ENCODE measurements around the gene RMI1.
A peak's percentile ranks its signal among the peaks of the same experiment; 100 is the strongest.

Gene RMI1

DNA sequence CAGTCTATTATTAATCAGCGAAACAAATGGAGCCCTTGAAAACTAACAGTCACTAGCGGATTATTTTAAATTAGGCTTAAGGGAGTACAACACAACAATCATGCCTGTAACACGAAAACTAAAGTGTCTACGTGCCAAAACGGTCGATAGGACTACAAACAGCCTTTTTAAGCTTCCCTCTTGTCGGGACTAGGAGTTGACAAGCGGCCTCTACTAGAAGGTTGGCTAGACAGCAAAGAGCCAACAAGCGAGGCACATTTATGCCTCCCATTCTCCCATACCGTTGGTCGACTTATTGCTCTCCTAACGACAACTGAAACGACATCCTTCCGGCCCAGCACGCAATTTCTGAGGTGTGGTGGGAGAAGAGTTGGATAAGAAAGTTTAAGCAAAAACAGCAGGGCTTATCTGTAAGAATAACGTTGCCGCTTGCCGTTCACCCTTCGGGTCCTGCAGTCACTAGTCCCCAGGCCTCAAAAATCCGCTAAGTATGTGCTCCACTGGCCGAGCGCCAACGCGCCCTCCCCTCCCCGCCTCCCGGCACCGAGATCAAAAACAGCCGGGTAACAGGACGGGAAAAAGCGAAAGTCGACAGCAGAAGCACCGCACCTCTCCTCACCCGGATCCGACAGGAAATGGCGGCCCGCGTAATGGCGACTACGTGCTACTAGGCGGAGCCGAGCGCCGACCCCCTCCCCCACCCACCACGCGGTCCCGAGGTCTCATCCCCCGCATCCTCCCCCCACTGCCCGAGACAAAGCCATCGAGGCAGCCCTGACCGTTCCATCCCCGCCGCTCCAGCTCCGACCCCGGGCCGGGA, 1.4 kb upstream of the RMI1 start:
- DNase-seq (ENCODE audit: insufficient read length, low spot score) (peak; percentile 46), FAIRE-seq (no peak)
- TF ChIP-seq, protein P1, sequence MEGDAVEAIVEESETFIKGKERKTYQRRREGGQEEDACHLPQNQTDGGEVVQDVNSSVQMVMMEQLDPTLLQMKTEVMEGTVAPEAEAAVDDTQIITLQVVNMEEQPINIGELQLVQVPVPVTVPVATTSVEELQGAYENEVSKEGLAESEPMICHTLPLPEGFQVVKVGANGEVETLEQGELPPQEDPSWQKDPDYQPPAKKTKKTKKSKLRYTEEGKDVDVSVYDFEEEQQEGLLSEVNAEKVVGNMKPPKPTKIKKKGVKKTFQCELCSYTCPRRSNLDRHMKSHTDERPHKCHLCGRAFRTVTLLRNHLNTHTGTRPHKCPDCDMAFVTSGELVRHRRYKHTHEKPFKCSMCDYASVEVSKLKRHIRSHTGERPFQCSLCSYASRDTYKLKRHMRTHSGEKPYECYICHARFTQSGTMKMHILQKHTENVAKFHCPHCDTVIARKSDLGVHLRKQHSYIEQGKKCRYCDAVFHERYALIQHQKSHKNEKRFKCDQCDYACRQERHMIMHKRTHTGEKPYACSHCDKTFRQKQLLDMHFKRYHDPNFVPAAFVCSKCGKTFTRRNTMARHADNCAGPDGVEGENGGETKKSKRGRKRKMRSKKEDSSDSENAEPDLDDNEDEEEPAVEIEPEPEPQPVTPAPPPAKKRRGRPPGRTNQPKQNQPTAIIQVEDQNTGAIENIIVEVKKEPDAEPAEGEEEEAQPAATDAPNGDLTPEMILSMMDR (IDR thresholded peaks at IDR 0.05; ENCODE audit: insufficient read depth, missing control alignments): no peak

DNA sequence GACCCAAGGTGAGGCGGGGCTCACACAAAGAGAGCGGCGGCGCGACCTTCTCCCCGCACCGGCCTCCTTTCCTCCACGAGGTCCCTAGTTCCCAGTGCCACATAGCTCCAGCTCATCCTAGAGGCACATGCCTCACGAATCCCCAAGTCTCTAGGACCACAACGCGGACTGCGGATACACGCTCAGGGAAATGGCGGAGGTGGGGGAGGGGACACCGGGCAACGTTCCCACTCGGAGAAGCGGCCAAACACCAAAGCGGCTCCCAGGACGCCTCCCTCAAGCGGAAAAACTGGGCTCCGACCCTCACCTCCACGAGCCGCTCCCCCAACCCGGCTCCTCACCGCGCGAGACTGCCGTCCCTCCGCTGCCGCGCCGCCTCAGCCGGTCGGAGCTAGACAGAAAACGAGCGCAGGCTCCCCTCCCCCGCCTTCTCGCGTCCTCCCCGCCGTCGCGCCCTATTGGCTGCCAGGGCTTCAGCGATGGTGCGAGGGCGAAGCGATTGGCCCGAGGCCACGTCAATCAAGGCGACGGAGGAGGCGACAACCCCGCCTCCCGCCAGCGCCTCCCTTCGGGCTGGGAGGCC, 702 bp upstream of the RMI1 start, which contains the start of gene HNRNPK:
HNRNPK (minus strand) TSS at position 404 of the 583 bp plus-strand sequence. CDS start 1,963 bp downstream, outside the sequence.
- FAIRE-seq (no peak), DNase-seq (ENCODE audit: insufficient read length, low spot score) (peak; percentile 75)
- TF ChIP-seq, protein P1 (IDR thresholded peaks at IDR 0.05; ENCODE audit: insufficient read depth, missing control alignments): no peak

DNA sequence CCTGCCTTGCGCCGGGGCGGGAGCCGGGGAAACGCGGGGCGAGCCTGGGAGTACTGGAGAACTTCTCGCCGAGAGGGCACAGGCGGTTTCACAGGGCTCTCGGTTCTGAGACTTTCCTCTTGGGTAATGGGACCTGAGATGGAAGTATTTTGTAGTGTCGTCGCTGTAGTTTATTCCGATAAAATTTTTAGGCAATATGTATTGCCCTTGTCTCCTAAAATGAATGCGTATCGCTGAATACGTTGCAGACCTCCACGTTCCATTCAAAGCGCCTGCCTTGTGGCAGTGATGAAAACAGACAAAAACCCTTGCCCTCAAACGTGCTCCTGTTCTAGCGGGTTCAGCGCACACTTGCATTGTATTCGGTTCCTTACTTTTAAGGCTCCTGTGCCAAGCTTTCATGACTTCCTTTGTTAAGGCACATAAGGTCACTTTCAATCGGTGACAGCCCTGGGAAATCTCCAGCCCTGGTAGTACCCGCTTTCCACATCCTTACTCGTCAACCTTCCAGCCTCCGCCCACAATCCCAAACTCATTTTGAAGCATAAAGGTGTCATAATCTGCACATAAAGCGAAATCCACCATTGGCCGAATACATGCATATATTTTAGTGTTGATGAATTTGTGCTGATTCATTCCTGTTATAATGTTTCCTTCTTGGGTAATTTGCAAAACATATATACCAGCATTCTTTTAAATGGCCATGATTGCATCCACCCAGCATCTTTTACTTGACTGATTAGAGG, 694 bp downstream of the RMI1 start:
- DNase-seq (ENCODE audit: insufficient read length, low spot score): no peak
- TF ChIP-seq, protein P1 (IDR thresholded peaks at IDR 0.05; ENCODE audit: insufficient read depth, missing control alignments): no peak
- no peak for FAIRE-seq

DNA sequence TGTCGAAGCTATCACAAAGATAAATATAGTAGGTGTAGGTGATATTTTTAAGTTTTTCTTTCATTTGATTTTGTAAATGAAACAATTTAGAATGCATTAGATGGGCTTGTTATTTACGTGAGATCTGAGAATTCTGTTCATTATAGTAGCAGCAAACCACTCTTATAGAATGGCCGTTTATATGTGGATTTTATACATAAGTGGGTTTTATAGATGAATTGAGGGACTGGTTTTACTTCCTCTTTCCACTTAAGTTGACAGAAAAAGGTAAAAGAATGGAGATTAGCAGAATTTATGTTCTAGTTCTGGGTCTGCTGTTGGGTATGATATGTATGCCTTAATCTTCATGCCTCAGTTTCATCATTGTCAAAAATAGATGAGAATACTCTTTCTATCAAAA, 5.6 kb downstream of the RMI1 start:
- no peak for FAIRE-seq
- TF ChIP-seq, protein P1 (IDR thresholded peaks at IDR 0.05; ENCODE audit: insufficient read depth, missing control alignments): no peak
- DNase-seq (ENCODE audit: insufficient read length, low spot score): no peak

DNA sequence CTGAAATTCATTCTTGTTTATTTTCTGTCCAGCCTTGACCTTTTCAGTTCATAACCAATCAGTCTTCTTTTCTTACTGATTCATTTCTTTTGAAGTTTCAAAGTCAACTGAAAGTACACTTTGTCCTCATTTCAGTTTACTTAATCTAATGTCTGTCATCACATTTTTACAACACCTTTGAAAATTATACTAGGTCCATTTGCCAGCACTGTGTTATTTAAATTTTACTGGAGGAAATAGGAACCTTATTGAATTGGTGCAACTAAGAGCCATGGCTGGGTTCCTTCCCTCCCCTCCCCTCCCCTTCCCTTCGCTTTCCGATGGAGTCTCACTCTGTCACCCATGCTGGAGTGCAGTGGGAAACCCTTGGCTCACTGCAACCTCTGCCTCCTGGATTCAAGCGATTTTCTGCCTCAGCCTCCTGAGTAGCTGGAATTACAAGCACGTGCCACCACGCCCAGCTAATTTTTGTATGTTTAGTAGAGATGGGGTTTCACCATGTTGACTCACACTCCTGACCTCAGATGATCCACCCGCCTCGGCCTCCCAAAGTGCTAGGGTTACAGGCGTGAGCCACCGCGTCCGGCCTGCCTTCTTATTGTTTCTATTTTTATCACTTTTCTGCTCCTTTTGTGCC, 6.3 kb downstream of the RMI1 start:
- FAIRE-seq (no peak), DNase-seq (ENCODE audit: insufficient read length, low spot score) (no peak)
- TF ChIP-seq, protein P1 (IDR thresholded peaks at IDR 0.05; ENCODE audit: insufficient read depth, missing control alignments): no peak

DNA sequence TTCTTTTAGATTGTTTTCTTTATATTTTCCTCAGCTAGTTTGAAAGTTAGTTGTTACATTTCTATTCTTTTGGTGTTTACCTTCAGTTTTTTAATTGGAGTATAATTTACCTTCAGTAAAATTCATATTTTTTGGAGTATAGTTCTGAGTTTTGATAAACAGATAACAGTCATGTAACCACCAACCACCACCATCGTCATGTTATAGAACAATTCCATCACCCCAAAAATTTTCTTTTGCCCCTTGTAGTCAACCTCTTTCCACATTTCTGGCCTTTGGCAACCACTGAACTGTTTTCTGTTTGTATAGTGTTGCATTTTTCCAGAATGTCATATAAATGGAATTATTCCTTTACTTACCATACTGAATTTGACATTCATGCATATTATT, 6.8 kb downstream of the RMI1 start:
- FAIRE-seq: no peak
- TF ChIP-seq, protein P1 (IDR thresholded peaks at IDR 0.05; ENCODE audit: insufficient read depth, missing control alignments): no peak
- DNase-seq (ENCODE audit: insufficient read length, low spot score): no peak
